ENCODE data around the gene TNFRSF1A. TPM values are rescaled to one million over a fixed set of nuclear protein-coding genes. Genes with fewer than 3 reads are reported as not detected.
A peak's percentile ranks its signal among the peaks of the same experiment; 100 is the strongest.

Gene TNFRSF1A
- total and polyA plus RNA-seq, 9 of the 15 experiments (the other 6 are each of a cell fraction or from before 2014, with no cell fraction given): 0.76 to 43.5 (median 30.0) TPM

GRCh38 chr12:6363010-6363329 lies 21.1 kb upstream of the TNFRSF1A start:
- Histone ChIP-seq H3K27me3 (ENCODE audit: control insufficient read depth in 2 of 2, insufficient read depth in 2 of 2, low read length in 2 of 2) (no peaks in the 10 kb centered on the region), H2AFZ (ENCODE audit: low read depth, low read length) (peak overlapping the region; percentile 75), H3K79me2 (ENCODE audit: control insufficient read depth, insufficient read depth, low read length) (no peaks in the 10 kb centered on the region), H3K9me1 (ENCODE audit: control insufficient read depth, insufficient read depth, low read length) (no peaks in the 10 kb centered on the region), H3K9me3 (replicated peaks; ENCODE audit: control insufficient read depth, insufficient read depth, low read depth, low read length) (no peaks in the 10 kb centered on the region), H3K4me1 (replicated peaks in 1 of 2; ENCODE audit: control insufficient read depth in 2 of 2, insufficient read depth in 2 of 2, low read length in 2 of 2) (peaks cover 3 to 14% of the 10 kb centered on the region in 2 experiments; a peak in 4 of 5 replicates), H3K4me2 (ENCODE audit: insufficient read depth, low read length) (no peak overlapping the region), H3K9ac (ENCODE audit: insufficient read depth in 1 of 2, low read depth in 2 of 2, low read length in 2 of 2) (peak overlapping the region in 1 of 2 experiments; percentile 68; a peak in 3 of 4 replicates), H3K27ac (ENCODE audit: extremely low read depth, low read depth, low read length) (peak overlapping the region; percentile 76; the same call in 1 of the 3 replicates), H4K20me1 (replicated peaks; ENCODE audit: control insufficient read depth, insufficient read depth, low read length) (no peaks in the 10 kb centered on the region), H3K36me3 (ENCODE audit: control insufficient read depth, insufficient read depth, low read length) (no peaks in the 10 kb centered on the region), H3K4me3 (no peak overlapping the region)
- ATAC-seq (no peak), DNase-seq (ENCODE audit: extremely low read depth in 1 of 4, low spot score in 3 of 4) (no peak), FAIRE-seq (no peak)
- 3% methylated on average over 4 of the region's 4 CpGs for WGBS (ENCODE audit: insufficient coverage, low coverage, missing lambda C conversion rate)
- ChIA-PET POLR2A (interaction anchor here (0.6 to 1.1 kb wide), 5 partner anchors 11 to 469 kb away, joined by 3 to 6 read pairs (median 3); partner anchors contain the start of gene LTBR), CTCF (ENCODE audit: low intra/inter-chr PET ratio) (no interaction called here)
- no TSS peak for BruUV-seq (replicated peaks)
- in situ Hi-C loops (cut with MboI) (no loop called here), intact Hi-C loops (cut with micrococcal nuclease) (no loop called here)
- no peak for TF ChIP-seq SRSF9 (IDR thresholded peaks at IDR 0.05; ENCODE audit: borderline replicate concordance, low read depth, low read length)
- no peak for TF ChIP-seq HNRNPL (IDR thresholded peaks at IDR 0.05; ENCODE audit: low read depth, low read length)
- peak; percentile 53 to 57; a peak in 2 of 4 replicates for TF ChIP-seq MNT (conservative IDR thresholded peaks at IDR 0.05)
- TF ChIP-seq EP400 (IDR thresholded peaks at IDR 0.05): peak; percentile 44; the same call in 1 of the 2 replicates
- TF ChIP-seq STAT5B (CRISPR knock-in tag; IDR thresholded peaks at IDR 0.05): no peak
- TF ChIP-seq GATA2 (CRISPR knock-in tag; IDR thresholded peaks at IDR 0.05): no peak
- no peak for TF ChIP-seq CSDE1 (IDR thresholded peaks at IDR 0.05)
- 0 out of 2 replicates have a peak, but pooled peaks have one; percentile 17 for TF ChIP-seq MGA (IDR thresholded peaks at IDR 0.05)
- no peak for TF ChIP-seq NCOA6 (IDR thresholded peaks at IDR 0.05)
- peak; percentile 36; the same call in 1 of the 2 replicates for TF ChIP-seq POLR2H (tag; IDR thresholded peaks at IDR 0.05; ENCODE audit: low read depth)

All from K562 (cell line).